Skeletal muscle satellite cell (primary cell): Measurements from ENCODE around the gene CHST13.

ENCODE experiments used
- H3K27me3 ChIP-seq: 2 replicates; pipeline ENCODE4 v1.7.0; 2013; ENCODE audit warnings: low read length; ENCODE audit not compliant: control insufficient read depth, insufficient read depth
- H3K36me3 ChIP-seq: 2 replicates; pipeline ENCODE4 v1.7.0; 2013; ENCODE audit warnings: mild to moderate bottlenecking, control low read depth, low read length; ENCODE audit not compliant: insufficient read depth
- H3K4me1 ChIP-seq: 2 replicates; pipeline ENCODE4 v1.7.0; 2013; ENCODE audit warnings: low read length; ENCODE audit not compliant: control insufficient read depth, insufficient read depth
- H3K4me2 ChIP-seq: 2 replicates; pipeline ENCODE4 v1.7.0; 2013; ENCODE audit warnings: mild to moderate bottlenecking, low read length
- H3K4me3 ChIP-seq: 2 replicates; pipeline ENCODE4 v1.7.0; 2013; ENCODE audit warnings: low read length
- H3K9ac ChIP-seq: 2 replicates; pipeline ENCODE4 v1.7.0; 2013; ENCODE audit warnings: mild to moderate bottlenecking, low read depth, low read length, moderate library complexity
- H3K9me3 ChIP-seq: replicated peaks from 2 replicates; pipeline ENCODE4 v1.7.0; 2013; ENCODE audit warnings: mild to moderate bottlenecking, control low read depth, low read length

Gene CHST13

GRCh38 chr3:126547721-126548120 is 23.8 kb downstream of the CHST13 start:
- no peak overlapping the region for H3K9ac ChIP-seq
- no peaks in the 10 kb centered on the region for H3K4me1 ChIP-seq
- H3K9me3 ChIP-seq, result no peaks in the 10 kb centered on the region
- H3K4me3 ChIP-seq, result no peak overlapping the region
- H3K4me2 ChIP-seq, result no peak overlapping the region
- H3K27me3 ChIP-seq, result peaks cover 90% of the 10 kb centered on the region
- H3K36me3 ChIP-seq, result no peaks in the 10 kb centered on the region

GRCh38 chr3:126548556-126549466 is 24.9 kb downstream of the CHST13 start:
- Histone ChIP-seq H3K4me2 (no peak overlapping the region), H3K4me3 (no peak overlapping the region), H3K9ac (no peak overlapping the region), H3K4me1 (no peaks in the 10 kb centered on the region), H3K27me3 (peaks cover 91% of the 10 kb centered on the region), H3K9me3 (no peaks in the 10 kb centered on the region), H3K36me3 (no peaks in the 10 kb centered on the region)

GRCh38 chr3:126549861-126550487 is 26.0 kb downstream of the CHST13 start:
- Histone ChIP-seq H3K27me3 (peaks cover 89% of the 10 kb centered on the region), H3K9me3 (no peaks in the 10 kb centered on the region), H3K4me3 (no peak overlapping the region), H3K4me1 (no peaks in the 10 kb centered on the region), H3K36me3 (no peaks in the 10 kb centered on the region), H3K4me2 (no peak overlapping the region), H3K9ac (no peak overlapping the region)

- no peaks in the 10 kb centered on the region for H3K4me1 ChIP-seq
- peaks cover 84% of the 10 kb centered on the region for H3K27me3 ChIP-seq
- H3K9me3 ChIP-seq, result no peaks in the 10 kb centered on the region
- H3K4me3 ChIP-seq, result no peak overlapping the region
- H3K4me2 ChIP-seq, result no peak overlapping the region
- no peaks in the 10 kb centered on the region for H3K36me3 ChIP-seq
- no peak overlapping the region for H3K9ac ChIP-seq
These were observed 26.6 kb downstream of the CHST13 start for GRCh38 chr3:126550488-126551051.

- Histone ChIP-seq H3K4me3 (no peak overlapping the region), H3K27me3 (peaks cover 83% of the 10 kb centered on the region), H3K4me1 (no peaks in the 10 kb centered on the region), H3K9me3 (no peaks in the 10 kb centered on the region), H3K9ac (no peak overlapping the region), H3K36me3 (no peaks in the 10 kb centered on the region), H3K4me2 (no peak overlapping the region)
These were observed 27.3 kb downstream of the CHST13 start for GRCh38 chr3:126551121-126551838.

GRCh38 chr3:126551839-126552687 is 28.1 kb downstream of the CHST13 start:
- no peak overlapping the region for H3K4me3 ChIP-seq
- H3K9ac ChIP-seq, result no peak overlapping the region
- H3K4me1 ChIP-seq, result no peaks in the 10 kb centered on the region
- H3K27me3 ChIP-seq, result peaks cover 75% of the 10 kb centered on the region
- no peak overlapping the region for H3K4me2 ChIP-seq
- H3K9me3 ChIP-seq, result no peaks in the 10 kb centered on the region
- H3K36me3 ChIP-seq, result no peaks in the 10 kb centered on the region

GRCh38 chr3:126552688-126553283 is 28.8 kb downstream of the CHST13 start:
- Histone ChIP-seq H3K4me2 (no peak overlapping the region), H3K36me3 (no peaks in the 10 kb centered on the region), H3K9ac (no peak overlapping the region), H3K27me3 (peaks cover 68% of the 10 kb centered on the region), H3K9me3 (no peaks in the 10 kb centered on the region), H3K4me3 (no peak overlapping the region), H3K4me1 (no peaks in the 10 kb centered on the region)

- H3K9me3 ChIP-seq, result no peaks in the 10 kb centered on the region
- H3K9ac ChIP-seq, result no peak overlapping the region
- H3K4me3 ChIP-seq, result no peak overlapping the region
- no peak overlapping the region for H3K4me2 ChIP-seq
- peaks cover 66% of the 10 kb centered on the region for H3K27me3 ChIP-seq
- H3K36me3 ChIP-seq, result no peaks in the 10 kb centered on the region
- H3K4me1 ChIP-seq, result no peaks in the 10 kb centered on the region
These were observed 29.5 kb downstream of the CHST13 start for GRCh38 chr3:126553284-126554084.

GRCh38 chr3:126554560-126555525 is 30.9 kb downstream of the CHST13 start:
- Histone ChIP-seq H3K9ac (no peak overlapping the region), H3K4me2 (no peak overlapping the region), H3K4me3 (no peak overlapping the region), H3K27me3 (peaks cover 66% of the 10 kb centered on the region), H3K4me1 (no peaks in the 10 kb centered on the region), H3K36me3 (no peaks in the 10 kb centered on the region), H3K9me3 (no peaks in the 10 kb centered on the region)
